H1 (cell line): ENCODE measurements around the gene ALK. TPM values are rescaled to one million over a fixed set of nuclear protein-coding genes. Genes with fewer than 3 reads are reported as not detected.

Source experiments
- ATF3 ChIP-seq: IDR thresholded peaks from 2 replicates; pipeline ENCODE4 v1.6.1; 2011; ENCODE audit warnings: low read depth, mild to moderate bottlenecking, low read length; ENCODE audit not compliant: insufficient read depth
- BCL11A ChIP-seq, 2 experiments: IDR thresholded peaks; one replicate each; pipeline ENCODE4 v1.6.1; 2011; ENCODE audit warnings: low read depth in 2 of 2, low read length in 2 of 2, mild to moderate bottlenecking in 2 of 2
- CBX5 ChIP-seq: fragments of 300-800, 300-1000 bp; sonication (generic); IDR thresholded peaks from 2 replicates; pipeline ENCODE4 v1.7.1; 2016; ENCODE audit warnings: antibody characterized with exemption, low read length, low read depth
- CBX8 ChIP-seq: fragments of 300-800, 300-1000 bp; sonication (generic); IDR thresholded peaks from 2 replicates; pipeline ENCODE4 v1.7.1; 2016; ENCODE audit warnings: low read depth, low read length, borderline replicate concordance
- SIRT6 ChIP-seq: IDR thresholded peaks from one replicate; pipeline ENCODE4 v1.7.1; 2012; ENCODE audit warnings: low read length, inconsistent platforms
- SUZ12 ChIP-seq: fragments of 200-600 bp; sonication (generic); IDR thresholded peaks from 2 replicates; pipeline ENCODE4 v1.6.1; 2012; ENCODE audit warnings: mild to moderate bottlenecking, inconsistent platforms, low read length, moderate library complexity, mixed read lengths
- TCF12 ChIP-seq: IDR thresholded peaks from 2 replicates; pipeline ENCODE4 v1.6.1; 2011; ENCODE audit warnings: low read depth, mild to moderate bottlenecking, low read length
- ZNF274 ChIP-seq: IDR thresholded peaks from 2 replicates; pipeline ENCODE4 v1.7.0; 2012; ENCODE audit warnings: low read length, borderline replicate concordance; ENCODE audit errors: extremely low read depth
- polyA plus RNA-seq, 7 experiments: library from polyadenylated mRNA; depleted of rRNA in 3 of 7; stranded (reverse) in 5 of 7; unstranded in 2 of 7; fragments of >200 nt in 5 of 7; fragments of 200-250 nt in 2 of 7; gene quantifications; 1 replicate in 5 of 7; 2 replicates in 1 of 7; 4 replicates in 1 of 7; pipeline versions ENCODE4 v1.2.1 to v1.2.3, GENCODE V29; 2011 to 2013; ENCODE audit warnings: missing spikeins in 2 of 7, mixed read lengths in 2 of 7
- total RNA-seq: library from RNA; stranded (reverse); fragmentation: NEBNext Ultra II Directional; extraction: Animal tissue kit (Norgen Biotek cat#: 25700); gene quantifications from 2 replicates; pipeline ENCODE4 v1.2.1, GENCODE V29; 2021

Gene ALK
- total and polyA plus RNA-seq, 2 of the 8 experiments (the other 6 are each of a cell fraction or from before 2014, with no cell fraction given) = 0.02 to 0.09 TPM

GRCh38 chr2:29233428-29233827 is 688.0 kb downstream of the ALK start (continued):
- no peak for TF ChIP-seq TCF12
- TF ChIP-seq SUZ12 = no peak
- TF ChIP-seq CBX8 = no peak
- TF ChIP-seq ZNF274 = no peak
- TF ChIP-seq ATF3 = no peak
- TF ChIP-seq BCL11A (IDR thresholded peaks at IDR 0.05; ENCODE audit: low read depth in 2 of 2, low read length in 2 of 2) = no peak
- no peak for TF ChIP-seq CBX5
- no peak for TF ChIP-seq SIRT6
